Activated CD8-positive, alpha-beta memory T cell treated with anti-CD3 and anti-CD28 coated beads for 36 hours (primary cell): ENCODE results near the gene GPR146. TPM values are rescaled to one million over a fixed set of nuclear protein-coding genes. Genes with fewer than 3 reads are reported as not detected.

ENCODE experiments used
- CTCF ChIA-PET: fragments of 350-600 bp; sonication (Branson Sonifier 250); formaldehyde crosslinking; loops from one replicate; lab custom pipeline; 2021; ENCODE audit warnings: antibody characterized with exemption; lab: Charles Lee
- POLR2A ChIA-PET: fragments of 350-600 bp; sonication (Branson Sonifier 250); formaldehyde crosslinking; loops from one replicate; lab custom pipeline; 2021; ENCODE audit warnings: antibody characterized with exemption; lab: Charles Lee
- total RNA-seq, 2 experiments: library from RNA; stranded (reverse); gene quantifications; one replicate each; pipeline ENCODE4 v1.2.3, GENCODE V29; 2021

Gene GPR146
- total RNA-seq, 2 experiments from 2014 or later, result 2.1 TPM

DNA sequence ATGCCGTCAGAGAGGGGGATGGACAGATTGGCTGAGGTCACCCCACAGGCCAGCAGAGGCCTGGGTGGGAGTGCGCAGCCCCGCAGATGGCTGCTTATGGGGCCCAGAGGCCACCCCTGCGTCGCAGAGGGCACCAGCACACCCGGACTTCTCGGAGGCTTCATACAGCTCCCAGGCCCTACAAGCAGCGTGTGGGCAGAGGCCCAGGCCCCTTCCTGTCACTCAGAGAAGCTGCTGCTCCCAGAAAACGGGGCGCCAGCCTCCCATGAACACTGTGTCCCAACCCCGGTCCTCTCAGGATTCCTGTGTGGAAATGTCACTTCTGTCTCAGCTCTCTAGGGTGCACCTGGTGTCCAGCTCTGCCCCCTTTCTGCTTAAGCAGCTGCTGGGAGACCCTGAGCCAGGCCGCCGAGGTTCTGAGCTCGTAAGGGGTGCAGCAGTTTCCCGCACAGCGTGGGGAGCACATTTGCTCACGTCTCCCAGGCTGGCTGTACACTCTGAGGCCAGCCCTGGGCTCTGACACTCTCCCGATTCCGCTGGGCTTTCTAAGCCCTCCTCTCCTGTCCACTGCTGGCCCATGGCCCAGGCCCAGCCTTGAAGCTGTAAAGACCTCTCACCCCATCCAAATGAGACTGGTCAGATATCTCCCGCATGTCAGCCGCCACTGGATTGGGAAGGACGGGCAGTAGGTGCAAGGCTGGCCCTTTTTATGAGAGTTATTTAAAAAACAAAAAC lies 6.8 kb downstream of the GPR146 start:
- POLR2A ChIA-PET, result no interaction called here
- CTCF ChIA-PET, result interaction anchor here (2.1 to 2.7 kb wide), 3 partner anchors 15 to 58 kb away, joined by 8 to 14 read pairs (median 9); no protein-coding TSS in a partner anchor

DNA sequence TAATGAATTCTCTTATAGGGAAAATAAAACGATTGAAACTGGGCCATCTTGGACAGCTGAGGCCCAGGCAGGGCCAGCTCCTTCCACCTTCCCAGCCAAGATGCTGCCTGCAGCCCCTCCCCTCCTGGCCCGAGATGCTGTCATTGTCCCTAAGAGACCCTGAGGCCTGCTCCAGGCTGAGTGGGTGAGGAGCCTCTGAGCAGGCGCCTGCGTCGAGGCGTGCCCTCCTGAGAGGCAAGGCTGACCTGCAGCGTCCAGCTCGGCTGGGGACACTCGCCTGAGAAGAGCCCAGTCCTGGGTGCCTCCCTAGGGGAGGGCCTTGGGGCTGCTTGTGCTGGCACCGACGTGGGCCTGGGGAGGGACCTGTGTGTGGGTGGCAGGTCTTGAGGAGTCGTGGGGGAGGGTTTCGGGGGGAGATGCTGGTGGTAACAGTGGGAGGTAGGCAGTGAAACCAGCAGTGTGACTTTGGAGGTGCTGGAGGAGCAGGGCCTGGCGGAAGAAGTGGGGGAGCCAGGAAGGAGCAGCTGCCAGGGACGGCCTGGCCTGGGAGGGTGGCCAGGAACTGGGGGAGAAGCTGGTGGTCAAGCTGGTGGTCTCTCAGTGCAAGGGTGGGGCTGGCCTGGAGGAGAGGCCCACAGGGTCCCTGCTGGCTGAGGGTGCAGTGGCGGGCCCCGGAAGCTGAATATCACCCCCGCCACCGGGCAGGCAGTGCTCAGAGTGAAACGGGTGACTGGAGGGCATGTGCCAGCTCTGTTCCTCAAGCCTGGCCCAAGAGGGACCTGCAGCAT lies 7.9 kb downstream of the GPR146 start:
- POLR2A ChIA-PET, result no interaction called here

DNA sequence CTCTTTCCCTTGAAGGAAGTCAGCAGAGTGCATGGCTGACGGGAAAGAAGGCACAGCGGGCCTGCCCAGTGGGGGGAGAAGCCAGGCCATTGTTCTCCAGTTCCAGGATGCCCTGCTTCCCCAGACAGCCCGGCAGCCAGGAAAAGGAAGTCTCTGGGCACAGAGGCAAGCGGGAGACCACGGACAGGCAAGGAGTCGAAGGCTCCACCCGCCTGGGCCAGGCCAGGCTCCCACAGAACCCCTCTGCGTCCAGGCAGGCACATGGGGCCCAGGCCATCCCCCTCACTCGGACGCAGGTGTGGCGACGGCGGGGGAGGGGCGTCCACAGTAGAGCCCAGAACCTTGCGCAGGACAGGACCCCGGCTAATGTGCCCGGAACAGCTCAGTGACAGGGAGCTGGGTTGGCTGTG lies 8.7 kb downstream of the GPR146 start:
- POLR2A ChIA-PET, result no interaction called here
- CTCF ChIA-PET, result interaction anchor here (0.9 to 2.7 kb wide), 3 partner anchors 9 to 60 kb away, joined by 3 to 14 read pairs (median 9); partner anchors contain the start of gene GPR146

More for the DNA sequence above, 7.9 kb downstream of the GPR146 start:
- CTCF ChIA-PET, result interaction anchor here (2.1 to 2.7 kb wide), 2 partner anchors 13 to 59 kb away, joined by 9 to 14 read pairs; no protein-coding TSS in a partner anchor

DNA sequence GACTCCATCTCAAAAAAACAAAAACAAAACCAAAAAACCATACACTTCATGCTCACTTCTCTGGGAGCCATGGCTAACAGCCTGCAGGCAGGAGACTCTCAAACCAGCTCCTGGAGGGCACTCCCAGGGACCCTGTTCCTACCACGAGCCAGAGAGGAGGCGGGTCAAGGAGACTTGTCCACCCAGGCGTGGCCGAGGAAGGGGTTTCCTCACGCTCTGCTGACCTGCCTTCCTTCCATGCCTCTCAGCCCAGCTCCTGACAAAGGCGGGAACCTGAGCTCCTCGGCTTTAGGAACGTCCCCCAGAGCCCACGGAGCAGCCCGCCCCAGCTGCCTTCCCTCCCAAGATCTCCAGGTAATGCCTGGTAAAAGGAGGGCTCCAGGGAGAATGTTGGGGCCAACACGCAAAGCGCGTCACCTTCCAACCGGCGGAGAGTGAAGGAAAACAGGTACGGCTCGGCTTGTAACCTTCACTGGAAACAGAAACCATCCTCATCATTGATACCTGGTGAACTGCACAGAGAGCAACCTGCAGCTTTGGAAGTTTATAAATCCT lies 9.5 kb downstream of the GPR146 start:
- CTCF ChIA-PET, result interaction anchor here (0.9 kb wide), 1 partner anchor 9 kb away, joined by 3 read pairs; the partner anchor contains the start of gene GPR146
- POLR2A ChIA-PET, result no interaction called here

DNA sequence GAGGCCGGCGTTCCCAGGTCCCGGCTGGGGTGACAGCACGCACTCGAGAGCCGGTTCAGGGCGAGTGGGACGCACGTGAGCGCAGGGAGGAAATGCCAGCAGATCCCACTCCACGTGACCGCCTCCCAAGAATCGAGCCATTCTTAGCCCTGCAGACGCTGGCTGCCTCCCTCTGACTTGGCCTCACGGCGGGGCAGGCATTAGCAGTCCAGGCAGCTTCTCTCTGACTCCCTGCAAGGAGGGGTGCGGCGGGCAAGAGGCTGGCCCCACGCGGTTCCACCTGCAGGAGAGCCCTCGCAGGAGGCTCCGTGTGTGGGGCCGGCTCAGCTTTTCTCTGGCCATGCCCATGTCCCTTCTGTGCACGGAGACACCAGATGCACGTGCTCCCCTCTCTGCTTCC lies 10.1 kb downstream of the GPR146 start:
- POLR2A ChIA-PET, result no interaction called here

DNA sequence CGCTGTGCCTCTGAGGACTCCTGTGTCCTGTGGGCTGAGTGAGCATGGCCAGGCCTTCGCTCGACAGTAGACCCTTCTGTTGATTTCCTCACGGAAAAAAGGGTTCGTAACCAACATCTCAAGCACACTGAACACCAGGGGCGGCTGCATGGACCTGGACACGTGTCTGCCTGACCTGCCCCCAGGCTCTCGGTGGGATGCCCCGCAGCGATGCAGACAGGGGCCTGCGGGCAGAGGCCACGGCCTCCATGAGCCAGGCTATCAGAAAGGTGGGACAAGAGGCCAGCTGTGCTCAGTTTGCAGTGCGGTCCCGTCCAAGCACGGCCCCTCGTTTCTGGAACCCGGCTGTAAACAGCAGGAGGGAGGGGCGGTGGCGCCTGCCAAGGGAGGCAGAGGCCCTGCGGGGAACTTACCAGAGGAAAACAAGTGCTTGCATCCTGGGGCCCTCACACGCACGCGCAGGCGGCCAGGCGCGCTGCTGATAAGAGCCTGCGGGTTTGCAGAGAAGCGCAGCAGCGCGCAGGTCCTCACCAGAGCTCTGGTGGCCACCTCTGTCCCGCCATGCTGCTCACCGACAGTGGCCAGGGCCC lies 10.6 kb downstream of the GPR146 start:
- ChIA-PET POLR2A (no interaction called here), CTCF (interaction anchor here (1.1 kb wide), 1 partner anchor 10 kb away, joined by 3 read pairs; the partner anchor contains the start of gene GPR146)

More for the DNA sequence above, 10.1 kb downstream of the GPR146 start:
- CTCF ChIA-PET, result interaction anchor here (1.1 kb wide), 1 partner anchor 10 kb away, joined by 3 read pairs; the partner anchor contains the start of gene GPR146

DNA sequence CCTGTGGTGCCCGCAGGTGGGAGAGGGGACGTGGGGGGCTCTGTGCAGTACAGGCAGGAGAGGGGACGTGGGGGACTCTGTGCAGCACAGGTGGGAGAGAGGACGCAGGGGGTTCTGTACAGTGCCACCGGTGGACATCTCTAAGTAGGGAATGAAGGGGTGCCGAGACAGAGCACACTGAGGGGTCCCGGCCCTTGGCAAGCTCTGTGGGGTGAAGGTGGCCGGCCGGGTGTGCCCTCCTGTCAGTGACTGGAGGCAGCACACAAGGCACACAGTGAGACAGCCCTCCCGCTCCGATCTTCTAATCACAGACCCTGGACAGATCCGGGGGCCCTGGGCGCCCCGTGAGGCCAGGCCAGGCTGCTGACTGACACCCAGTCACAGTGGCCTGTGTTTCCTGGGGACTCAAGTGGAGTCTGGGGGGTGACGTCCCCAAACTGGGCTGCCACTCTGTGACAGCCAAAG lies 11.2 kb downstream of the GPR146 start:
- CTCF ChIA-PET, result interaction anchor here (1.1 to 1.7 kb wide), 2 partner anchors 11 to 62 kb away, joined by 3 to 5 read pairs; partner anchors contain the start of gene GPR146

DNA sequence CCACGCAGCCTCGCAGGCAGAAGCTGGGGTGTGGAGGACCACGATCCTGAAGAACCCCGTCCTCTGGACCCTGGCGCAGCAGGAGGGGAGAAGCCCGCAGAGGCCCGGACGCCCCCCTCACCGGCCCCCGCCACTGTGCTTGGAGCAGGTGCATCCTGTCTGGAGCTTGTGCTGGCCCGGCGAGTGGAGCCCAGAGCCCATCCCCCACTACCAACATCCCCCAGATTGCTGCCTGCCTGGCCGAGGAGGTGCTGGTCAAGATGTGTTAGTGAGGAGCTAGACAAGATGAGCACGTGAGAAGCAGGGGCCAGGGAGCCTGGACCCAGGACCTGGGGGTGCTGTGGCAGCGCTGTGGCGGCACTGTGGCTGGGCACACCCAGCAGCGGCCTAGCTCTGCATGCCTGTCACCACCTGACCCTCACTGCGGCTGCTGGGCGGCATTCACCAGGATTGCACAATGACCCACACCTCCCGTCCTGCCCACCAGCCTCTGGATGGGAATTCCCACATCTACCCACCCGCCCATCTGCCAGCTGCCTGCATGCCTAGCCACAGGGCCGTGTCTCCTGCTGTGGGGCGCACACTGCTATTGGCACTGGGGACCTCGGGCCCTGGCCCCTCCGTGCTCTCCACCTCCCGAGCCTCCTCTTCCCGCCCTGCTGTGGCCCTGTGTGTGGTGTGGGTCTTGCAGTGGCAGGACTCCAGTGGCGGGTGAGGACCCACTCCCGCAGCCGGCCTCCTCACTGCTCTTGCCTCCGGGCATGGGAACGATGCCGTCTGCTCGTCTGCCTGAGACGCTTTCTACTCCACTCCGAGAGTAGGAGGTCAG lies 11.8 kb downstream of the GPR146 start:
- POLR2A ChIA-PET, result no interaction called here

More for the DNA sequence above, 11.2 kb downstream of the GPR146 start:
- POLR2A ChIA-PET, result no interaction called here

DNA sequence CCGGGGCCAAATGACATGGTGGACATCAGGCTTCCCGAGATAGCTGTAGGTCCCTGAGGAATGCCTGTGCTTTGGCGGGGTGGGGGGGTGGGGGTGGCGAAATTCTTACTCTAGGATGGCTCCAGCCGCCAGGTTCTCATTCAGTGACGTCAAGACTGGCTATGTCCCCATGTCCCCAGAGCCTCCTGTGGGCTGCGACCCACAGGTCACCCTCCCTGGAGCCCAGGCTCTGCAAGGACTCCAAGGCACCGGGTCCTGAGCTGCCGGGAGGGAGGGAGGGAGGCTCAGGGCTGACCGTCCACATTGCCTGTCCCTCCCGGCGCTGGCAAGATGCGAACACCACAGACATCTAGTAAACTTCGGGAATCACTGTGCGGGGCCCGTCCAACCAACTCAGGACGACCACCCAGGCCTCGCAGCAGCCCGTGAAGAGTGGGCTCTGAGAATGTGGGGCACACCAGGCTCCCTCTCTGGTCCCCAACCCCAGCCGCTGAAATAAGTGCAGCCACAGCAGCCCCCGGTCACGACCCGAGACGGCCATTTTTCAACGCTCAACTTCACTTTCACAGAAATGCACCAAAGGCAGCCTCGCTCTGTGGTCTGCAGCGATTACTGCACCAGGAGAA lies 12.6 kb downstream of the GPR146 start:
- POLR2A ChIA-PET, result no interaction called here

More for the DNA sequence above, 11.8 kb downstream of the GPR146 start:
- CTCF ChIA-PET, result interaction anchor here (1.7 kb wide), 1 partner anchor 63 kb away, joined by 5 read pairs; no protein-coding TSS in a partner anchor

DNA sequence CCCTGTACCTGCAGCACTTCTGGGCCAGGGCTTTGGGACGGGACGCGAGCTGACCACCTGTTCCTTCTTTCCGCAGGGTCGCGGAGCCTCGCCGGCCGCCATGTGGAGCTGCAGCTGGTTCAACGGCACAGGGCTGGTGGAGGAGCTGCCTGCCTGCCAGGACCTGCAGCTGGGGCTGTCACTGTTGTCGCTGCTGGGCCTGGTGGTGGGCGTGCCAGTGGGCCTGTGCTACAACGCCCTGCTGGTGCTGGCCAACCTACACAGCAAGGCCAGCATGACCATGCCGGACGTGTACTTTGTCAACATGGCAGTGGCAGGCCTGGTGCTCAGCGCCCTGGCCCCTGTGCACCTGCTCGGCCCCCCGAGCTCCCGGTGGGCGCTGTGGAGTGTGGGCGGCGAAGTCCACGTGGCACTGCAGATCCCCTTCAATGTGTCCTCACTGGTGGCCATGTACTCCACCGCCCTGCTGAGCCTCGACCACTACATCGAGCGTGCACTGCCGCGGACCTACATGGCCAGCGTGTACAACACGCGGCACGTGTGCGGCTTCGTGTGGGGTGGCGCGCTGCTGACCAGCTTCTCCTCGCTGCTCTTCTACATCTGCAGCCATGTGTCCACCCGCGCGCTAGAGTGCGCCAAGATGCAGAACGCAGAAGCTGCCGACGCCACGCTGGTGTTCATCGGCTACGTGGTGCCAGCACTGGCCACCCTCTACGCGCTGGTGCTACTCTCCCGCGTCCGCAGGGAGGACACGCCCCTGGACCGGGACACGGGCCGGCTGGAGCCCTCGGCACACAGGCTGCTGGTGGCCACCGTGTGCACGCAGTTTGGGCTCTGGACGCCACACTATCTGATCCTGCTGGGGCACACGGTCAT lies 13.3 kb downstream of the GPR146 start:
- POLR2A ChIA-PET, result no interaction called here
- CTCF ChIA-PET, result interaction anchor here (1.7 kb wide), 2 partner anchors 64 to 65 kb away, joined by 5 to 15 read pairs; no protein-coding TSS in a partner anchor

More for the DNA sequence above, 12.6 kb downstream of the GPR146 start:
- CTCF ChIA-PET, result interaction anchor here (1.7 kb wide), 1 partner anchor 64 kb away, joined by 5 read pairs; no protein-coding TSS in a partner anchor

DNA sequence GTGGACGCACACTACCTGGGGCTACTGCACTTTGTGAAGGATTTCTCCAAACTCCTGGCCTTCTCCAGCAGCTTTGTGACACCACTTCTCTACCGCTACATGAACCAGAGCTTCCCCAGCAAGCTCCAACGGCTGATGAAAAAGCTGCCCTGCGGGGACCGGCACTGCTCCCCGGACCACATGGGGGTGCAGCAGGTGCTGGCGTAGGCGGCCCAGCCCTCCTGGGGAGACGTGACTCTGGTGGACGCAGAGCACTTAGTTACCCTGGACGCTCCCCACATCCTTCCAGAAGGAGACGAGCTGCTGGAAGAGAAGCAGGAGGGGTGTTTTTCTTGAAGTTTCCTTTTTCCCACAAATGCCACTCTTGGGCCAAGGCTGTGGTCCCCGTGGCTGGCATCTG lies 14.0 kb downstream of the GPR146 start:
- ChIA-PET CTCF (interaction anchor here (1.2 to 1.7 kb wide), 2 partner anchors 13 to 65 kb away, joined by 3 to 15 read pairs; no protein-coding TSS in a partner anchor), POLR2A (no interaction called here)

DNA sequence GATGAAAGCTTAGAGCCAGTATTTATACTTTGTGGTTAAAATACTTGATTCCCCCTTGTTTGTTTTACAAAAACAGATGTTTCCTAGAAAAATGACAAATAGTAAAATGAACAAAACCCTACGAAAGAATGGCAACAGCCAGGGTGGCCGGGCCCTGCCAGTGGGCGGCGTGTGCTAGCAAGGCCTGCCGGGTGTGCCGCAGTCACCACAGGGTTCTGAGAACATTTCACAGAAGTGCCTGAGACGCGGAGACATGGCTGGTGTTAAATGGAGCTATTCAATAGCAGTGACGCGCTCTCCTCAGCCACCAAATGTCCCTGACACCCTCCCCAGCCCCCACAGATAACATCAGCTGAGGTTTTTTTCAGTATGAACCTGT lies 14.5 kb downstream of the GPR146 start:
- CTCF ChIA-PET, result interaction anchor here (1.2 to 1.7 kb wide), 2 partner anchors 13 to 66 kb away, joined by 3 to 15 read pairs; no protein-coding TSS in a partner anchor
- POLR2A ChIA-PET, result no interaction called here

DNA sequence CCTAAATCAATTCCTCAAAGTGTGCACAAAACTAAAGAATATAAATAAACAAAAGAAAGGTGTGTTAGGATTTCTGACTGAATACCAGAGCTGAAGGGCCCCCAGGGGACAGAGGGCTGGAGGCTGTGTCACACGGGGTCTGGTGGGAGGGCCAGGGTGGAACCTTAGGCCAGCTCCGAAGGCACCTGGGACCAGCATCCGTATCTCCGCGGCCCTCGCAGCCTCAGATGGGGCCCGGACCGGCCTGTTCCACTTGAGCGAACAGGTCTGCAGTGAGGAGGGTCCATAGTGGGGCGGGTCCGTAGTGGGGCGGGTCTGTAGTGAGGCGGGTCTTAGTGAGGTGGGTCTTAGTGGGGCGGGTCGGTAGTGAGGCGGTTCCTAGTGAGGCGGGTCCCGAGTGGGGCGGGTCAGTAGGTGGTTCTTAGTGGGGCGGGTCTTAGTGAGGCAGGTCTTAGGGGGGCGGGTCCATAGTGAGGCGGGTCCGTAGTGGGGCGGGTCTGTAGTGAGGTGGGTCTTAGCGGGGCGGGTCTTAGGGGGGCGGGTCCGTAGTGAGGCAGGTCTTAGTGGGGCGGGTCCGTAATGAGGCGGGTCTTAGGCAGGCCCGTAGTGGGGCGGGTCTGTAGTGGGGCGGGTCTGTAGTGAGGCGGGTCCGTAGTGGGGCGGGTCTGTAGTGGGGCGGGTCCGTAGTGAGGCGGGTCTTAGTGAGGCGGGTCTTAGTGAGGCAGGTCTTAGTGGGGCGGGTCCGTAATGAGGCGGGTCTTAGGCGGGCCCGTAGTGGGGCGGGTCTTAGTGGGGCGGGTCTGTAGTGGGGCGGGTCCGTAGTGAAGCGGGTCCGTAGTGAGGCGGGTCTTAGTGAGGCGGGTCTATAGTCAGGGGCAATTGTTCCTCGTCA lies 15.1 kb downstream of the GPR146 start:
- ChIA-PET CTCF (interaction anchor here (1.2 to 2.7 kb wide), 3 partner anchors 14 to 66 kb away, joined by 3 to 15 read pairs (median 12); no protein-coding TSS in a partner anchor), POLR2A (no interaction called here)

DNA sequence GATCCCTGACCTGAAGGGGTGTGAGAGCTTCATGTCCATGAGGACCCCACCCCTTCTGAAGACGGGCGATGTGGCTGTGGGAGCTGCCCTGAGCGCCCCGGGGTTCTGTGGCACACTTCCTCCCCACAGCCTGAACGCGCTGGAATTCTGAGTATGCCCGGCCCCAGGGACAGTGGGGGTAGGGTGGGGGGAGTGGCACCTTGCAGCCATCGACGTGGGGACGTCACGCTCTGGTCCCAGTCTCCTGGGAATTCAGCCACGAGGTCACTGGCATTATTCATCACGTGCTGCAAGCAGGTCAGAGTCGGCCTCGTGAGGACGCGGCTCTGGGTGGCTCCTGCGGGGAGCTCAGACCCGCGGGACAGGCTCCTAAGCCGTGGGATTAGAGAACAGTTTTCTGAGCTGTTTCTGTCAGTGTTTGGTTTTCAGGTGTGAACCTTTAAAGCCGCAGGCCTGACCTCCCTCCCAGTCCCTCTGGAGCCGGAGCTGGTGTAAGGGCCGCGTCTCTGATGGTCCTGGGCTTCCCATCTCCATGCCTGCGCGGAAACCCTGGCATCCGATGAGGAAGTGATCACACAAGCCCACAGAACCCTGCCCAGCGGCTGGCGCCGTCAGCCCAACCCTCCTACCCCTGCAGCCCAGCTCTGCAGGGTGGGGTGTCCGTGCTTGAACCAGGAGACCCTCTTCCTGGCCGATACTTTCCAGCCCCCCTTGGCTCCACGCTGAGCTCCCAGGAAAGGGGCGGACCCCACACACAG lies 16.1 kb downstream of the GPR146 start:
- CTCF ChIA-PET, result interaction anchor here (0.9 to 2.7 kb wide), 4 partner anchors 12 to 67 kb away, joined by 3 to 12 read pairs (median 3); partner anchors contain the start of gene GPR146

More for the DNA sequence above, 16.1 kb downstream of the GPR146 start:
- POLR2A ChIA-PET, result no interaction called here
